ENCODE measurements around the gene TIPRL. TPM values are rescaled to one million over a fixed set of nuclear protein-coding genes. Genes with fewer than 3 reads are reported as not detected.

Gene TIPRL
- total and polyA plus RNA-seq, 9 of the 15 experiments (the other 6 are each of a cell fraction or from before 2014, with no cell fraction given), result 41.4 to 90.2 (median 69.9) TPM

GRCh38 chr1:168136709-168137514 lies 41.9 kb upstream of the TIPRL start, which contains the start of gene GPR161:
TSS of gene GPR161 (minus strand) at chr1:168136930. CDS start at chr1:168104850, 32,080 bp downstream.
- ATAC-seq (peak; percentile 76), FAIRE-seq (no peak), DNase-seq (ENCODE audit: extremely low read depth in 1 of 4, low spot score in 3 of 4) (peak; percentile 57 to 88 (median 76))
- intact Hi-C loops (cut with micrococcal nuclease), result no loop called here
- ChIA-PET POLR2A (interaction anchor here (1.0 kb wide), 1 partner anchor 12 kb away, joined by 3 read pairs; no protein-coding TSS in a partner anchor), CTCF (ENCODE audit: low intra/inter-chr PET ratio) (interaction anchor here (0.6 kb wide), 1 partner anchor 192 kb away, joined by 4 read pairs; no protein-coding TSS in a partner anchor)
- Histone ChIP-seq H3K4me2 (ENCODE audit: insufficient read depth, low read length) (peak within 1 kb of the TSS; percentile 76), H3K4me1 (replicated peaks in 1 of 2; ENCODE audit: control insufficient read depth in 2 of 2, insufficient read depth in 2 of 2, low read length in 2 of 2) (peaks cover 15 to 19% of the 10 kb centered on the region in 2 experiments; a peak in 4 of 5 replicates), H3K27me3 (ENCODE audit: control insufficient read depth in 2 of 2, insufficient read depth in 2 of 2, low read length in 2 of 2) (peaks cover 2 to 18% of the 10 kb centered on the region in 2 experiments; a peak in 3 of 5 replicates), H3K36me3 (ENCODE audit: control insufficient read depth, insufficient read depth, low read length) (no peaks in the 10 kb centered on the region), H3K4me3 (peak within 1 kb of the TSS; percentile 49), H3K27ac (ENCODE audit: extremely low read depth, low read depth, low read length) (no peak within 1 kb of the TSS; the same call in 2 of the 3 replicates), H3K9me1 (ENCODE audit: control insufficient read depth, insufficient read depth, low read length) (no peaks in the 10 kb centered on the region), H3K79me2 (ENCODE audit: control insufficient read depth, insufficient read depth, low read length) (no peaks in the 10 kb centered on the region), H4K20me1 (replicated peaks; ENCODE audit: control insufficient read depth, insufficient read depth, low read length) (no peaks in the 10 kb centered on the region), H3K9ac (ENCODE audit: insufficient read depth in 1 of 2, low read depth in 2 of 2, low read length in 2 of 2) (peak within 1 kb of the TSS; percentile 19 to 91; a peak in 3 of 4 replicates), H3K9me3 (replicated peaks; ENCODE audit: control insufficient read depth, insufficient read depth, low read depth, low read length) (no peaks in the 10 kb centered on the region), H2AFZ (ENCODE audit: low read depth, low read length) (peak within 1 kb of the TSS; percentile 90)
- in situ Hi-C loops (cut with MboI), result no loop called here
- BruUV-seq (replicated peaks), result no TSS peak
- 26% methylated on average over 29 of the region's 86 CpGs for WGBS (ENCODE audit: insufficient coverage, low coverage, missing lambda C conversion rate)
- TF ChIP-seq, protein P1, sequence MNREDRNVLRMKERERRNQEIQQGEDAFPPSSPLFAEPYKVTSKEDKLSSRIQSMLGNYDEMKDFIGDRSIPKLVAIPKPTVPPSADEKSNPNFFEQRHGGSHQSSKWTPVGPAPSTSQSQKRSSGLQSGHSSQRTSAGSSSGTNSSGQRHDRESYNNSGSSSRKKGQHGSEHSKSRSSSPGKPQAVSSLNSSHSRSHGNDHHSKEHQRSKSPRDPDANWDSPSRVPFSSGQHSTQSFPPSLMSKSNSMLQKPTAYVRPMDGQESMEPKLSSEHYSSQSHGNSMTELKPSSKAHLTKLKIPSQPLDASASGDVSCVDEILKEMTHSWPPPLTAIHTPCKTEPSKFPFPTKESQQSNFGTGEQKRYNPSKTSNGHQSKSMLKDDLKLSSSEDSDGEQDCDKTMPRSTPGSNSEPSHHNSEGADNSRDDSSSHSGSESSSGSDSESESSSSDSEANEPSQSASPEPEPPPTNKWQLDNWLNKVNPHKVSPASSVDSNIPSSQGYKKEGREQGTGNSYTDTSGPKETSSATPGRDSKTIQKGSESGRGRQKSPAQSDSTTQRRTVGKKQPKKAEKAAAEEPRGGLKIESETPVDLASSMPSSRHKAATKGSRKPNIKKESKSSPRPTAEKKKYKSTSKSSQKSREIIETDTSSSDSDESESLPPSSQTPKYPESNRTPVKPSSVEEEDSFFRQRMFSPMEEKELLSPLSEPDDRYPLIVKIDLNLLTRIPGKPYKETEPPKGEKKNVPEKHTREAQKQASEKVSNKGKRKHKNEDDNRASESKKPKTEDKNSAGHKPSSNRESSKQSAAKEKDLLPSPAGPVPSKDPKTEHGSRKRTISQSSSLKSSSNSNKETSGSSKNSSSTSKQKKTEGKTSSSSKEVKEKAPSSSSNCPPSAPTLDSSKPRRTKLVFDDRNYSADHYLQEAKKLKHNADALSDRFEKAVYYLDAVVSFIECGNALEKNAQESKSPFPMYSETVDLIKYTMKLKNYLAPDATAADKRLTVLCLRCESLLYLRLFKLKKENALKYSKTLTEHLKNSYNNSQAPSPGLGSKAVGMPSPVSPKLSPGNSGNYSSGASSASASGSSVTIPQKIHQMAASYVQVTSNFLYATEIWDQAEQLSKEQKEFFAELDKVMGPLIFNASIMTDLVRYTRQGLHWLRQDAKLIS (CRISPR knock-in tag; IDR thresholded peaks at IDR 0.05), result no peak
- peak; percentile 28; the same call in 1 of the 2 replicates for TF ChIP-seq CTBP1 (IDR thresholded peaks at IDR 0.05; ENCODE audit: borderline replicate concordance)
- TF ChIP-seq GATAD2B (IDR thresholded peaks at IDR 0.05; ENCODE audit: borderline replicate concordance), result 0 out of 2 replicates have a peak, but pooled peaks have one; percentile 45
- 0 out of 4 replicates have a peak, but pooled peaks of 1 of the 2 experiments have one; percentile 33 for TF ChIP-seq MLLT1 (IDR thresholded peaks at IDR 0.05)
- no peak for TF ChIP-seq ZNF23 (CRISPR knock-in tag; IDR thresholded peaks at IDR 0.05)
- no peak for TF ChIP-seq IRF2 (CRISPR knock-in tag; IDR thresholded peaks at IDR 0.05)
- TF ChIP-seq SLC30A9 (CRISPR knock-in tag; IDR thresholded peaks at IDR 0.05), result no peak
- no peak for TF ChIP-seq RBBP5 (IDR thresholded peaks at IDR 0.05; ENCODE audit: borderline replicate concordance, insufficient read depth, low read length, poor library complexity, severe bottlenecking)
- no peak for TF ChIP-seq TRIM24 (IDR thresholded peaks at IDR 0.05)
- no peak for TF ChIP-seq ZBTB11 (CRISPR knock-in tag; IDR thresholded peaks at IDR 0.05)
- TF ChIP-seq POLR2H (tag; IDR thresholded peaks at IDR 0.05; ENCODE audit: low read depth), result no peak
